ENCODE measurements around the gene GPC5. TPM values are rescaled to one million over a fixed set of nuclear protein-coding genes. Genes with fewer than 3 reads are reported as not detected.
"Not testable (repeated sequence)": the region's sequence is repeated elsewhere in the genome, so short reads cannot be mapped to it uniquely, and the experiment has no call there.

The GPC5 gene
- total and polyA plus RNA-seq, 9 of the 15 experiments (the other 6 are each of a cell fraction or from before 2014, with no cell fraction given): 0.18 to 0.27 TPM; not detected in 7

DNA sequence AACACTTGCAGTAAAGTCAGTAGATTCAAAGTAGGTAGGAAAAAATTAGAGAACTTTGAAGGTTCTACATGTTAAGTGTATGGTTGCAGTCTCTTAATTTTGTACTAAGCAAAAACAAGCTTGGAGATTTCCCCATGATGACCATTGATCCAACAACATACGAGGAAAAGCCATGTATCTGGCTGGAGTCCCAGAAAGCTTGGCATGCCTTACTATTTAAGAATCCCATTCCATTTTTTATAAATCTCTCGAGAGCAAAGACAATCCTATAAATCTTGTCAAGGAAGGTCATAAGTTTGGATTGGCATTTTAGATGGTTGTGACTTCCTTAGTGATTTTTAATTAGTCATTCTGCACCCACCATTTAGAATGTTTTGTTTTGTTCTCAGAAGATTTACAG lies 495.9 kb downstream of the GPC5 start (continued):
- TF ChIP-seq SIRT6 (IDR thresholded peaks at IDR 0.05; ENCODE audit: low read depth, low read length) (no peak), NR2C1 (IDR thresholded peaks at IDR 0.05) (no peak), NR2C1 (tag; IDR thresholded peaks at IDR 0.05) (no peak), RBM34 (IDR thresholded peaks at IDR 0.05; ENCODE audit: borderline replicate concordance, insufficient read depth, low read length) (no peak), CREBBP (IDR thresholded peaks at IDR 0.05; ENCODE audit: low read depth, low read length) (no peak)
- TF ChIP-seq, protein P1, sequence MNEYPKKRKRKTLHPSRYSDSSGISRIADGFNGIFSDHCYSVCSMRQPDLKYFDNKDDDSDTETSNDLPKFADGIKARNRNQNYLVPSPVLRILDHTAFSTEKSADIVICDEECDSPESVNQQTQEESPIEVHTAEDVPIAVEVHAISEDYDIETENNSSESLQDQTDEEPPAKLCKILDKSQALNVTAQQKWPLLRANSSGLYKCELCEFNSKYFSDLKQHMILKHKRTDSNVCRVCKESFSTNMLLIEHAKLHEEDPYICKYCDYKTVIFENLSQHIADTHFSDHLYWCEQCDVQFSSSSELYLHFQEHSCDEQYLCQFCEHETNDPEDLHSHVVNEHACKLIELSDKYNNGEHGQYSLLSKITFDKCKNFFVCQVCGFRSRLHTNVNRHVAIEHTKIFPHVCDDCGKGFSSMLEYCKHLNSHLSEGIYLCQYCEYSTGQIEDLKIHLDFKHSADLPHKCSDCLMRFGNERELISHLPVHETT (CRISPR knock-in tag; conservative IDR thresholded peaks at IDR 0.05 in 1 of 2, IDR thresholded peaks at IDR 0.05 in 1 of 2): no peak
- TF ChIP-seq, protein P2, sequence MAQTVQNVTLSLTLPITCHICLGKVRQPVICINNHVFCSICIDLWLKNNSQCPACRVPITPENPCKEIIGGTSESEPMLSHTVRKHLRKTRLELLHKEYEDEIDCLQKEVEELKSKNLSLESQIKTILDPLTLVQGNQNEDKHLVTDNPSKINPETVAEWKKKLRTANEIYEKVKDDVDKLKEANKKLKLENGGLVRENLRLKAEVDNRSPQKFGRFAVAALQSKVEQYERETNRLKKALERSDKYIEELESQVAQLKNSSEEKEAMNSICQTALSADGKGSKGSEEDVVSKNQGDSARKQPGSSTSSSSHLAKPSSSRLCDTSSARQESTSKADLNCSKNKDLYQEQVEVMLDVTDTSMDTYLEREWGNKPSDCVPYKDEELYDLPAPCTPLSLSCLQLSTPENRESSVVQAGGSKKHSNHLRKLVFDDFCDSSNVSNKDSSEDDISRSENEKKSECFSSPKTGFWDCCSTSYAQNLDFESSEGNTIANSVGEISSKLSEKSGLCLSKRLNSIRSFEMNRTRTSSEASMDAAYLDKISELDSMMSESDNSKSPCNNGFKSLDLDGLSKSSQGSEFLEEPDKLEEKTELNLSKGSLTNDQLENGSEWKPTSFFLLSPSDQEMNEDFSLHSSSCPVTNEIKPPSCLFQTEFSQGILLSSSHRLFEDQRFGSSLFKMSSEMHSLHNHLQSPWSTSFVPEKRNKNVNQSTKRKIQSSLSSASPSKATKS (CRISPR knock-in tag; IDR thresholded peaks at IDR 0.05): no peak

DNA sequence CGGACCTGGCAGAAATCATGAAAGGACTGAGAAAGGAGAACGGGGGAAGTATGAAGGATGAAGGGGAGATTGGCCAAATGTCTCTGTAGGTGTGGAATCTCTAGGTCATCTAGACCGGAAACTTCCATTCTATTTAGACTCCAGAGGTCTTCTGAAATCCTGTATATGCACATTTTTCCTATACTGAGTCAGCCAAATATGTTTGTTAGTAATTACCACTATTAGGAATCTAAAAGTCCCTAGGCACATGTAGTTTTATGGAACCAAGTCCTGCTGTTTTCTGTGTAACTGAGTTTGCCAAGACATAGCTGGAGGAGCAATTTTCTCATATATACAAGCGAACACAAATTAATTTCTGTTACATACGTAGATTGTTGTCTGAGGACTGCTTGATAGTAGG lies 498.1 kb downstream of the GPC5 start:
- H4K20me1 ChIP-seq (replicated peaks; ENCODE audit: control insufficient read depth, insufficient read depth, low read length): no peaks in the 10 kb centered on the region
- POLR2A ChIA-PET: no interaction called here
- H3K9me1 ChIP-seq (ENCODE audit: control insufficient read depth, insufficient read depth, low read length): no peaks in the 10 kb centered on the region
- ATAC-seq: no peak
- no peaks in the 10 kb centered on the region for H3K36me3 ChIP-seq (ENCODE audit: control insufficient read depth, insufficient read depth, low read length)
- no peak for TF ChIP-seq POLR3A (IDR thresholded peaks at IDR 0.05; ENCODE audit: borderline replicate concordance, extremely low read depth, insufficient read depth, insufficient read length)
- H3K79me2 ChIP-seq (ENCODE audit: control insufficient read depth, insufficient read depth, low read length): no peaks in the 10 kb centered on the region
- no peak overlapping the region for H3K9ac ChIP-seq (ENCODE audit: insufficient read depth in 1 of 2, low read depth in 2 of 2, low read length in 2 of 2)
- H3K9me3 ChIP-seq (replicated peaks; ENCODE audit: control insufficient read depth, insufficient read depth, low read depth, low read length): no peaks in the 10 kb centered on the region
- WGBS (ENCODE audit: insufficient coverage, low coverage, missing lambda C conversion rate): 0% methylated on average over 4 of the region's 5 CpGs
- no peaks in the 10 kb centered on the region for H3K4me1 ChIP-seq (replicated peaks in 1 of 2; ENCODE audit: control insufficient read depth in 2 of 2, insufficient read depth in 2 of 2, low read length in 2 of 2)
- no peak overlapping the region for H3K4me2 ChIP-seq (ENCODE audit: insufficient read depth, low read length)
- H3K27me3 ChIP-seq (ENCODE audit: control insufficient read depth in 2 of 2, insufficient read depth in 2 of 2, low read length in 2 of 2): no peaks in the 10 kb centered on the region
- CTCF ChIA-PET (ENCODE audit: low intra/inter-chr PET ratio): no interaction called here
- DNase-seq (ENCODE audit: extremely low read depth in 1 of 4, low spot score in 3 of 4): no peak
- BruUV-seq (replicated peaks): no TSS peak
- H3K27ac ChIP-seq (ENCODE audit: extremely low read depth, low read depth, low read length): no peak overlapping the region
- no peak for FAIRE-seq
- no peak overlapping the region for H2AFZ ChIP-seq (ENCODE audit: low read depth, low read length)
- in situ Hi-C loops (cut with MboI) (no loop called here), intact Hi-C loops (cut with micrococcal nuclease) (no loop called here)
- H3K4me3 ChIP-seq: no peak overlapping the region

DNA sequence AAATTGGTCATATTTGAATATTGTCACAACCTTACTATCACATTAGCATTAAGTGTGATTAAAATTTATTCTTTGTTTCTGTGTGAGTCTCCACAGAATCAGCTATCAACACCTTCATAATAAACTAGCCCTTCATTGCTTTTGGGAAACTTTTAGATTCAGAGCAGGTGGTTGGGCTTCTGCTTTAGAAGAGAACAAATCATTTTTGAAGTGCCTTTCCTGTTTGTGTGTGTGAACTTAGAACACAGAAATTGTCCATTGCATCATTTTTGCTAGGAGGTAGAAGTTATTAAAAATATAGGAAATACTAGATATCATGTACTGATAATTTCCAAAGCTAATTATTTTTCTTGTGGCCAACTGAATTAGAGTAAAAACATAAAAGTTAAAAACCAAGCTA lies 500.6 kb downstream of the GPC5 start:
- H3K4me1 ChIP-seq (replicated peaks in 1 of 2; ENCODE audit: control insufficient read depth in 2 of 2, insufficient read depth in 2 of 2, low read length in 2 of 2); H3K9me3 ChIP-seq (replicated peaks; ENCODE audit: control insufficient read depth, insufficient read depth, low read depth, low read length); H3K4me3 ChIP-seq; H3K36me3 ChIP-seq (ENCODE audit: control insufficient read depth, insufficient read depth, low read length); H3K4me2 ChIP-seq (ENCODE audit: insufficient read depth, low read length); in situ Hi-C loops (cut with MboI); FAIRE-seq; ATAC-seq; H3K9me1 ChIP-seq (ENCODE audit: control insufficient read depth, insufficient read depth, low read length); DNase-seq (ENCODE audit: extremely low read depth in 1 of 4, low spot score in 3 of 4); H4K20me1 ChIP-seq (replicated peaks; ENCODE audit: control insufficient read depth, insufficient read depth, low read length); H3K27me3 ChIP-seq (ENCODE audit: control insufficient read depth in 2 of 2, insufficient read depth in 2 of 2, low read length in 2 of 2); intact Hi-C loops (cut with micrococcal nuclease); H3K27ac ChIP-seq (ENCODE audit: extremely low read depth, low read depth, low read length); H2AFZ ChIP-seq (ENCODE audit: low read depth, low read length); POLR2A ChIA-PET; CTCF ChIA-PET (ENCODE audit: low intra/inter-chr PET ratio); H3K9ac ChIP-seq (ENCODE audit: insufficient read depth in 1 of 2, low read depth in 2 of 2, low read length in 2 of 2); H3K79me2 ChIP-seq (ENCODE audit: control insufficient read depth, insufficient read depth, low read length); BruUV-seq (replicated peaks): not testable (repeated sequence)
